ENCODE measurements around the gene PRCC.

PRCC gene

GRCh38 chr1:156839426-156840109, 72.2 kb downstream of the PRCC start:
- DNase-seq (ENCODE audit: low spot score) = no peak

GRCh38 chr1:156840186-156840897, 73.0 kb downstream of the PRCC start:
- no peak for TF ChIP-seq CTCF (IDR thresholded peaks at IDR 0.05)

More at GRCh38 chr1:156839426-156840109, 72.2 kb downstream of the PRCC start:
- TF ChIP-seq CTCF (IDR thresholded peaks at IDR 0.05) = no peak
- H3K27ac ChIP-seq = no peak overlapping the region
- no peak overlapping the region for H3K4me3 ChIP-seq

GRCh38 chr1:156840898-156841279, 73.6 kb downstream of the PRCC start:
- no peak overlapping the region for H3K27ac ChIP-seq
- no peak overlapping the region for H3K4me3 ChIP-seq
- no peak for DNase-seq (ENCODE audit: low spot score)
- TF ChIP-seq CTCF (IDR thresholded peaks at IDR 0.05) = no peak

More at GRCh38 chr1:156840186-156840897, 73.0 kb downstream of the PRCC start:
- no peak overlapping the region for H3K4me3 ChIP-seq
- no peak for DNase-seq (ENCODE audit: low spot score)
- H3K27ac ChIP-seq = no peak overlapping the region

- TF ChIP-seq CTCF (IDR thresholded peaks at IDR 0.05) = no peak
- no peak for DNase-seq (ENCODE audit: low spot score)
- Histone ChIP-seq H3K4me3 (no peak overlapping the region), H3K27ac (no peak overlapping the region)
Observed at GRCh38 chr1:156841295-156841855, 74.0 kb downstream of the PRCC start.

- Histone ChIP-seq H3K4me3 (no peak overlapping the region), H3K27ac (no peak overlapping the region)
- no peak for DNase-seq (ENCODE audit: low spot score)
- TF ChIP-seq CTCF (IDR thresholded peaks at IDR 0.05) = no peak
Observed at GRCh38 chr1:156842618-156843300, 75.4 kb downstream of the PRCC start.

- Histone ChIP-seq H3K27ac (no peak overlapping the region), H3K4me3 (no peak overlapping the region)
- DNase-seq (ENCODE audit: low spot score) = no peak
- no peak for TF ChIP-seq CTCF (IDR thresholded peaks at IDR 0.05)
Observed at GRCh38 chr1:156844102-156844501, 76.8 kb downstream of the PRCC start.

All from coronary artery (tissue), 2 donors.